ENCODE results near the gene RHBDF2. TPM values are rescaled to one million over a fixed set of nuclear protein-coding genes. Genes with fewer than 3 reads are reported as not detected.

RHBDF2 gene
- total RNA-seq (2014; rRNA removed), result 12.2 and 17.6 TPM in 2 replicates
- 6.4 TPM for polyA plus RNA-seq (2012)

DNA sequence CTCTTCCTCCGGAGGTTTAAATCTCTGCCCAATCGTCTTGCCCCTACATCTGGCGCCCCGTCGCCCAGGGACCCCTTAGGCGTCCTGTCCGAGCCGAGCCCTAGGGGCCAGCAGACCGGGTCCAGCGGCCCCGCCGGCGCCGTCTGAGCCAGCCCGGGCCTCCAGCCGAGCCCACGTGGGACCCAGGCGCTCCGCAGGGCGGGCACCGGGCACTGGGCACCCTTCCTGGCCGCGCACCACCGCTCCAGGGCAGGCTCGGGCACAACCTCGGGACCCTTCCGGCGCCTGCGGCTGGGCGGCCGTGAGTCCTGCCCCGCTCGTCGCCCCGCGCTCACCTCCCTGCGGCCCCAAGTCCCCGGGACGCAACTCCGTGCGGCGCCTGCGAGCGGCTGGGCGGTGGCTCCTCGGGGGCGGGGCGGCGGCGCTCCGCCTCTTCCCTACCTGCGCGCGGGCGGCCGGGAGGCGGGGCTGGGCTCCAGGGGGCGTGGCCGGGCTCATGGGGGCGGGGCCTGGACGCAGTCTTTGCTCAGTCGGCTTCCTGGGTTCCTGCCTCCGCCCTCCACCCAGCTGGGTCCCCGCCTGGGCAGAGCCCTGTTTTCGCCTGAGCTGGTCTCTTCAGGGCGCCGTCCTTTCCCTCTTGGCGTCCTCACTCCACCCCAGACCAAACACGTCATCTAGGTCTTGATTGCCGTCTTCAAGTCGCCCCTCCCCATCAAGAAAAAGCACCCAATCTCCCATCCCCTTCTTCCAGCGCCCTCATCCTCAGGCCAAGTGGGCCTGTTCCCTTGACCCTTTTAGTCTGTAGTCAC lies at the start of gene RHBDF2:
Gene RHBDF2 (minus strand): TSS at position 406 of the 809 bp plus-strand sequence. CDS start 19,899 bp downstream, outside the sequence.
- DNase-seq (ENCODE audit: low read depth), result peak; percentile 62

DNA sequence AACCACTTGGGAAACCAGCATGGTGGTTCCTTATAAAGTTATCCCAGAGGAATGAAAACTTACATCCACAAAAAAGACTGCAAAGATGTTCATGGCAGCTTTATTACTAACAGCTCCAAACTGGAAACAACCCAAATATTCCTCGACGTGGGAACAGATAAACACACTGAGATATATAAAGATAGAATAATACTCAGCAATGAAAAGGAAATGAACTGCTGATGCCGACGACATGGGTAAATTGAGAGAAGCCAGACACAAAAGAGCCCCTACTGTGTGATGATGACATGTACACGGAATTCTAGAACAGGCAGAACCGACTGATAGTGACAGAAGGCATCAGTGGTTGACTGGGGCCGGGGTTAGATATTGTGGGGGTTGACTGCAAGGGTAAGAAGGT lies 48.3 kb upstream of the RHBDF2 start:
- DNase-seq (ENCODE audit: low read depth), result no peak

DNA sequence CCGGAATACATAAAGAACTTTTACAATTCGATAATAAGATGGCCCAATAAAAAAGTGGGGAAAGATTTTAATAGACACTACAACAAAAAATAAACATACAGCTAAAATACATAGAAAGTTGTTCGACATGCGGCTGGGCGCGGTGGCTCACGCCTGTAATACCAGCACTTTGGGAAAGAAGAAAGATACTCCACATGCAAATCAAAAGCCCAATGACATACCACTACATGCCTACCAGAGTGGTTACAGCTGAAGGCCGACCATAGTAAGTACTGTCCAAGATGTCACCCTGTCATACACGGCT lies 47.9 kb upstream of the RHBDF2 start:
- no peak for DNase-seq (ENCODE audit: low read depth)

DNA sequence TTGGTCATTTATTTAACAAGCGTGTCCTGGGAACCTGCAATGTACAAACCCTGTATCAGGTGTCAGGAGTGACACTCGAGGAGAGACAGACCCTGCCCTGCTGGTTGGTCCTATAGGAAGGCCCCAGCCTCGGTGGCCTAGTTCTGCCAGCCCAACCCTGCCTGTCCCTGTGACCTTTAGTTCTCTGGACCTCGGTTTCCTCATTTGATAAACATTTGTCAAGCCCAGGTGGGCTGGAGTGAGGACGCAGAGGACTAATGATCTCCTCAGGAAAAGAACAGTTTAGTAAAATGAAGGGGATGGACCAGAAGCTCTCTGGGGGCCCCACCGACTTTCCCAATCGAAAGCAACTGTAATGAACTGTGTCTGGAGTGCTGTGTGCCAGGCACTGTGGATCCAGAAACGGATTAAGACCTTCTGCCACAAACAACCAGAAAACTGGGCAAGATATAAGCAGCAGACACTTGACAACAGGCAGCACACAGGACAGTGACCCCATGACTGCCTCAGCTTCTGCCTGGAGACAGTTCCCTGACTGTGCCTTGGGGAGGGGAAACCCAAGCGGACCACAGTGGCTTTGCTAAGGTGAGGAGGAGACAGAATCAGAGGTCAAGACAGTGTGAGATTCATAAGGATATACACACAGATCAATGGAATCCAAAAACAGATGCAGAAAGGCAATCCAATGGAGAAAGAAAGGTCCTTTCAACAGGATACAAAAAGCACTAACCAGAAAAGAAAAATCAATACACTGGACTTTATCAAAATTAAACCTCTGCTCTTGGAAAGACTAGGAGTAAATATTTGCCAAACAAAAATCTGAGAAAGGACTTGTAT lies 47.4 kb upstream of the RHBDF2 start:
- no peak for DNase-seq (ENCODE audit: low read depth)

DNA sequence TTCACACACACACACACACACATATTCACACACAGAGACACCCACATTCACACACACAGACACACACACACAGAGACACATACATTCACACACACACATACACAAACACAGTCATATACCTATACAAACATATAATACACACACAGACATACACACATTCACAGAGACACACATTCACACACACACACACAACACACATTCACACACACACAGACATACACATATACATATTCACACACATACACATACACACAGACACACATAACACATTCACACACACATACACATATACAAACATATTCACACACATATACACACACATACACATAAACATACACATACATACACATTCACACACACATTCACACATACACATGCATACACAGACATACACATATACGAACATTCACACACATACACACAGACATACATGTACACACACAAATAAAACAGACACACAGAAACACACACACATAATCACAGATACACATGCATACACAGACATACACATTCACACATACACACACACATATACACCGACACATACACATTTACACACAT lies 46.5 kb upstream of the RHBDF2 start:
- no peak for DNase-seq (ENCODE audit: low read depth)

DNA sequence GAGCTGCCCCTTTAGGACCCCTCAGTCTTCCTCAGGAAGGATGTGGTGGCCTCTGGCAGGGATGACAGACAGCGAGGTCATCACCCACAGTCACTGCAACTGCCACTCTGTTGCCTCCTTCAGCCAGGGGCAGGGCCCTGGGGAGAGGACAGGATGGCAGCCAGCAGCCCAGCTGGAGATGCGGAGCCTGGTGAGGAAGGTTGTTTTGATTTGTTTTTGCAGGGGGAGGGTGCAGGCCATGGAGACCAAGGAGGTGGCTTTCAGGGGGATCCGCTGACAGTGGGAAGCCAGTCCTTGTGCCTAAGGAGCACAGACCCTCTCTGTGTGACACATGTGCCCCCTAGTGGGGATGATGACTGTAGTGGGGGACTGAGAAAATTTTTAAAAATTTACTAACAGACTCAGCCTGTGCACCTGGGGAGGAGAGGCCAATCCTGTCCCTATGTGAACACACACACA lies 46.0 kb upstream of the RHBDF2 start:
- peak; percentile 70 for DNase-seq (ENCODE audit: low read depth)

DNA sequence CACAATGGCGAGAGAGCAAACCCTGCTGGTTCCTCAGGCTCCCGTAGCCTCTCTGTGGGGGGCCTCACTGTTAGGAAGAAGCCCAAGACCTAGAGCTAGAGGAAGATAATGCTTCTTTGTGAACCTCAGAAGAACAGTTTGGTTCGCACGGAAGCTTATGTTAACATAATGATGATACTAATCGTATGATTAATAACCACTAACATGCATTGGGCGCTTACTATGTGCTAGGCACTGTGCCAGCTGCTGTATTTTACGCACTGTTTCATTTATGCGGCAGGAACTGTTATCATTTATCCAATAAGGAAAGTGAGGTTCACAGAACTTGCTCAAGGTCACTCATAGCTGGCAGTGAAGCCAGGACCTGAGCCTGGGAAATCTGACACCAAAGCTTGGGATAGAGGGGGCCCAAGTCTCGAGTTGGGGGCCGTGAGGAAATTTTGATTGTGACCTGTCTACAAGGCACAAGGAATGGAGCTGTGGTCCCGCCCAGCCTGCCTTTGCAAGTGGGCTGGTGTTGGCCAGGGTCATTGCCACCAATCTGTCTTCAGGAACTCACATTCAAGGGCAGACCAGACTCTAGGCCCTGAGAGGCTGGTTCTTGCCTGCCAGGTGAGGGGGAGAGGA lies 45.4 kb upstream of the RHBDF2 start:
- peak; percentile 59 for DNase-seq (ENCODE audit: low read depth)

DNA sequence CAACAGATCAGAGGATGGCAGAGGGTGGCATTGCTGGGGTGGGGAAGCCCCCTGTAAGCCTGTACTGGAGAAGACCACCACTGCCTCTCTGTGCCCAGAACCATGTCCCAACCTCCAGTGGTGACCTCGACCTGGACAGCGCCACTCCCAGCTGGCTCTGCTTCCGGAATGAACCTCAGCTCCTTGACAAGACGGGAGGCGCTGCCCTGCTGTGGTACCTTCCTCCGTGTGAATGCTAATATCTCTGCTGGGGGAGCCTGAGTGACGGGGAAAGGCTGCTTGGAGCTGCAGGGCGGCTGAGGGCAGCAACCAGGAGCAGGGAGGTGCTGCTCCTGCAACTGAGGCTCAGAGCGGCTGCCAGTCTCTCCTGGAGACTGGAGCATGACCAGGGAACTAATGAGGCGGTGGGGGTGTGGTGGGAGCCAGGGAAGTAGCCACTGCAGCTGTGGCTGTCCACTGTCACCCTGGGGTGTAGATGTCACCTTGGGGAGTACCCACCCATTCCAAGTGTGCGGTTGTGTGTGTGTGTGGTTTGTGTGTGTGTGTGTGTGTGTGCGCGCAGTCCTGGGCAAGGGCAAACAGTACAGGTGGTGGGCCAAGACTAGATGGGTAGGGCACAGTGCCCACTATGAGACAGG lies 44.8 kb upstream of the RHBDF2 start:
- no peak for DNase-seq (ENCODE audit: low read depth)

DNA sequence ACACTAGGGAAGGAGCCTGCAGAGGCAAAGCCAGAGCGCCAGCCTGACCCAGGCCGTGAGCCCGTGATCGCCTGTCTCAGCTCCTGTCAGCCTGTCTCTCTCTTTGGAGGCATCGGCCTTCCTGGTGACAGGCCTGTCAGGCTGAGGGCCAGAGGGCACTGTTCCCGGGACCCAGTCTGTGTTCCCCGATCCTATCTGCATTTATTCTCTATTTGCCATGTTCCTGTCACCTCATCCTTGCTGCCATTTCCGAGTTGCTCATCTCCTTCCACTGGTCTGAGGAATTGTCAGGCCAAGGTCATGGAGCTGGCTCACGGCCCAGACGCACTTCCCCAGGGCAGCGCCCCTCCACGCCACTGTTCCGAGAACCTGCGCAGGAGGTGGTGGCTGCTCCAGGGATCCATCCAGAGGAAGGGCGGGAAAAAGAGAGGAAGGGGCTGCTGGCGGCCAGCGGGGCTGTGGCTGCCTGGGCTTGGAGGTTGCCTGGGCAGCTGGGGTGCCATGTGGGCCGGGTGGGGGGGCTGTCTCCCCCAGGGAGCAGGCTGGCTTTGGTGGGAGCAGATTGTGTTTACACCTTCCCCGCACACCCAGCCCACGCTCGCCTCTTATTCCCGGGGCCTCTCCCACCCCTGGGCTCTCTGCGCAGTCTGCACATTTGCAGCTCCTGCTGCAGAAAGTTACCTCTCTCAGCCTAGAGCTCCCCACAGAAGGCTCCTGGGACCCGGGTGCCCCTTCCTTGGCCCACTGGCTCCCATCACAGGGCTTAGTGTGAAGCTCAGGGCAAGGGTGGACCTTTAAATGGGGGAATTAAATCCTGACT lies 43.5 kb upstream of the RHBDF2 start:
- no peak for DNase-seq (ENCODE audit: low read depth)

DNA sequence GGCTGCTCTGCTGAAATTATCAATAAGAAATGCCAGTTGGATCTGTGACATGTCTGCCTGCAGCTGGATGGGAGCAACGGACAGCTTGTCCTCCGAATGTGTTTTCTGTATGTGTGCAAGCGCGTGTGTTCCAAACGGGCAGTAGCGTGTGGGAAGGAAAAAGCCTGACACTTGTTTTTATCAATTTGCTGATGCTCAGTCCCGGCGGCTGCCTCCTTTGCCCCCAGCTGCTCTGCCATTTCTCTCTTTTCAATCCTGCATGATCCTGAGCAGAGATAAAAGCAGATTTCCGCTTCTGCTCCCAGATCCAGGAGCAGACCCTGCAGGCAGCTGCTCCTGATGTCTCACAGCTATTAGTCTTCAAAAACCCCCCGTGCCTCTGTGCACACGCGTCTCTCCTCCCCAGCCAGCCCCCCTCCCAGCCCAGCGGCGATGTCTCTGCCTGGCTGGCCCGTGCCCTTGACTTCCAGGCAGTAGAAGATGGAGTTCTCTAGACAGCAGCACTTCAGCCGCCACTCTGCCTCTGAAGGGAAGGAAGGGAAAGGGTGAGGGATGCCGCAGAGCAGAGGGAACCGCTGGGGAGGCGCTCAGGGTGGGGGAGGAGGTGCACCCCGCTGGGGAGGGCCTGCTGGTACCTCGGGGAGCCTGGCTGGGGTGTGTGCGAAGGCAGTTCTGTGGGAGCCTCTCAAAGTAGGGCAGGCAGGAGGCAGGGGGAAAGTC lies 42.8 kb upstream of the RHBDF2 start:
- DNase-seq (ENCODE audit: low read depth), result no peak

DNA sequence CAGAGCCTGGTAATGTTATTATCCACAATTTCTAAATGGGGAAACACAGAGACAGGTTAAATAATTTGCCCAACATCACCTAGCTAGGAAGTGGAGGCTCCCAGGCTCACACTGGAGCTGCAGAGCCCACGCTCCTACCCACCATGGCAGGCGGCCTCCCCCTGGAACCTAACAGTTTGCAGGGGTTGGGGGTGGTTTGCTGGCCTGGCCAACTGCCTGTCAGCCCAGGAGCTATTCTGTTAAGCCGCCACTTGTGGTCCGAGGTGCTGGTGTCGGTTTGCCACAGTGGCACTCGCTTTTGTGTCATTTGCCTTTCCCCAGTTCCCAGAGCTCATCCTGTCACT lies 42.2 kb upstream of the RHBDF2 start:
- no peak for DNase-seq (ENCODE audit: low read depth)

DNA sequence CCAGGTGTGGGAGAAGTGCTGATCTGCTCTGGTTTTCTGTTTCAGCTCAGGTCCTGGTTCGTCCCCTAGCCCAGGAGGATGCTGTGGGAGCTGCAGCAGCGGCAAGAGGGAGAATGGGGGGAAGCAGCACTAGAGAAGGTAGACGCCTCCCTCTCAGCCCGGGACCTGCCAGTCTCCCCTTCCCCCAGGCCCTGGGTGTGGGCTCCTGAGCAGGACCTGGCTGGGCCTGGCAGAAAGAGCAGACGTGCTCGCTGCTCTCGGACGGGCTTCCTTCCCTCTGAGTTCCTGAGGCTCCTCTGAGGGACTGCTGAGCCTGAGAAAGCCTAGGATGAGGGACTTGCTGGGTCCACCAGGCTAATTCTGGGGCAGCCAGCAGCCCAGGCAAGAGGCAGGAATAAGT lies 41.8 kb upstream of the RHBDF2 start:
- no peak for DNase-seq (ENCODE audit: low read depth)

DNA sequence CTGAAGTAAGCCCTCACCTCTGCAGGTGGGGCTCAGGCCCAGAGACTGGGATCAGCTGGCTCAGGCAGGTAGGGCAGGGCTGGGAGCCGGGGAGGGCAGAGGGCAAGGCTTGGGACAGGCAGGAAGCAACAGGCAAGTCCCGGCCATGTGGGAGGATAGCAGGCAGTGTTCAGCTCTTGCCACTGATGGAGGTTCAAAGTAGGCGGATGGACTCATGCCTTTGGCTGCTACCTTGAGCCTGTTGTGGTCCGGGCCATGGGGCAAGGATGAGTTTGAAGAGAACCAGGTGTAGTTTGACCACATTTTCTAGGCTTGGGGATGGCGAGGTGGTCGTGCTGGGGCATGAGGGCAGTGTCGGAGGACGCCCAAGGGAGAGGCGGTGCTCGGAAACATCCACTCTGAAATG lies 41.3 kb upstream of the RHBDF2 start:
- no peak for DNase-seq (ENCODE audit: low read depth)

DNA sequence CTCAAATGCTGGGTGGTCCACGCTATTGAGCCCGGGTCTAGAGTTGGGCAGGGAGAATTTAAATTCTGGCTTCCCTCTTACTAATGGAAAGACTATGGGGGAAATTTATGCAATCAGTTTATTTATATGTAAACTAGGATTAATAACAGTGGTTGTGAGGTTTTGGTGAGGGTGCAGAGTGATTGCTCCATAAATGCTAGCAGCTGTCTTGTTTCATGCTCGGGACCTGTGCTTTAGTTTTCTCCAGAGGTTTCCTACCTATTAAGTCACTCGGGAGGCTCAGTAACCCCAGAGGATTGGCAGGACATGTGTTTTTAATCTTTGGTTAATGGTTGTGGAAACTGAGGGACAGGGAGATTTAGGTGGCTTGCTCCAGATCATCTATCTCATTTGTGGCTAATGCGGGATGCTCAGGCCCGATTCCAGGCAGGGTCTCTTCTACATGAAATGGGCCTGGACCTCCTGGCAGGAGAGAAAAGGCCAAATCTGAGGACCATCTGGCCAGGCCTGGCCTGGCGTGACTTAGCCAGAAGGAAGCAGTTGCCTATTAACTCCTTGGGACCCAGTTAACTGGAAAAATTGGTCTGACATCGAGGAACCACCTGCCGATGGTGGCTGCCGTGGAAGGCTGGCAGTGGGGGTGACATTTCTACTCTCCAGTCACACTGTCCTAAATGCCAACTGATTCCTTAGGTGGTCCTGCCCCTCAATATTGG lies 40.7 kb upstream of the RHBDF2 start:
- no peak for DNase-seq (ENCODE audit: low read depth)

DNA sequence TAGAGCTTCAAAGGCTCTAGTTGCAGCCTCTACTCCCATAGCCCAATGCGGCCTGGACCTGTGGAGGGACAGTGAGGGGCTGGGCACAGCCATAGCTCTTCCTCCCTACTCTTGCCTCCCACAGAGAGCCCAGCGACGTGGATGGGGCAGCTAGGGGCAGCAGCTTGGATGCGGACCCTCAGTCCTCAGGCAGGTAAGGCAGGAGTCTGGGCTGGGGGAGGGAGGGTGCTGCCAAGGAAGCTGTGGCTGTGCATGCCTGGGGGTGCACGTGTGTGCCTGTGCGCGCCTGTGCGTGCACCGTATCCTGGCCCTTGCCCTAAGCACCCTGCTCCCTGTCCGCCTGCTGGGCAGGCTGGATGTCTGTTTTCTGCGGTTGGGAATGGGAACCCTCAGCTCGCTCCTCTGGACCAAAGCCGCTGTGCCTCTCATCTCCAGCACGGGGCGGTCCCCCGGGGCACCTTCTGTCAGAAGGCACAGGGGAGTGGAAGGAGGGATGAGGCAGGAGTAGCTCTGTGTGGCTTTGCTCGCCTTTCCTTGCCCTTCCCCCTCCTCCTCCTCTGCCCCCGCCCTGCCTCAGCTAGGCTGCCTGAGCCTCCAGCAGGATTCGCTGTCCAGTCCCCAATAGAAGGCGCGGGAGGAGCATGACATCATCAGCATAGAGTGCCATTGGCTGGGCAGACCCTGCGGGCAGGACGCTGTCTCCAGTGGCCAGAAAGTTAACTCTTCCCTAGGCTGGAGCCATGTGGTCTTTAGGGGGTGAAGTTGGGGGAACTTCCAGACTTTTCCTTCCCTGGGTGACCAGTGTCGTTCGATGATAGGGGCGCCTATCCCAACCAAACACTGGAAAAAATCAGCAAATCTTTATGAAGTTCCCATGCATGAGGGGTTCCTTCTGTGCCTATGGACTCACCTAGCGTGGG lies 39.4 kb upstream of the RHBDF2 start:
- DNase-seq (ENCODE audit: low read depth), result peak; percentile 94

DNA sequence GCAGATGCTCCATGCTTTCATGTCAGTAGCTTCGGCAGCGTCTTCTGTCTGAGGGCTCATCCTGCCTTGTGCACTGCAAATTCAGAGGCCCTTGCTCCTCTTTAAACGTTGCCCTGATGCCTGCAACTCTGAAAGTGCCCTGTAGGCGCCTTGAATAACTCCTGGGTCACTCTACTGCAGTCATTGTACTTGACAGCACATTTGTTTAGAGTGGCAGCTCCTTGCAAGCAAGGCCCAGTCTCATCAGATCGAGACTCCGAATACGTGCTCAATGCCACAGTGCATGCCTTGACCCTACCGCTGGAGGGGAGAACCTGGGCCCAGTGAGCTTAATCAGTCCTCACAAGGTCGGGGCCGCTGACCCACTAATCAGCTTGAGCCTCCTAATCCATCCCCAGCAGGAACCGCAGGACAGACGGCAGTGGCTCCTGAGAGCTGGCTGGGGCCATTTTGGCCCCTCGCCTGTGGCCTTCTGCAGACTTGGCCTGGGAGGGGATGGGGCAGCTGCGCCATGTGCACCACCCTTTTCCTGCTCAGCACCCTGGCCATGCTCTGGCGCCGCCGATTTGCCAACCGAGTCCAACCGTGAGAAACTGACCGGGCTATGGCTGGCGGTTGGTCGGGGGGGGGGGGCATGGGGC lies 38.5 kb upstream of the RHBDF2 start, which contains the start of gene PRCD:
Gene PRCD (plus strand): TSS at position 414 of the 641 bp plus-strand sequence. CDS start 98 bp downstream, at position 512.
- DNase-seq (ENCODE audit: low read depth), result no peak

DNA sequence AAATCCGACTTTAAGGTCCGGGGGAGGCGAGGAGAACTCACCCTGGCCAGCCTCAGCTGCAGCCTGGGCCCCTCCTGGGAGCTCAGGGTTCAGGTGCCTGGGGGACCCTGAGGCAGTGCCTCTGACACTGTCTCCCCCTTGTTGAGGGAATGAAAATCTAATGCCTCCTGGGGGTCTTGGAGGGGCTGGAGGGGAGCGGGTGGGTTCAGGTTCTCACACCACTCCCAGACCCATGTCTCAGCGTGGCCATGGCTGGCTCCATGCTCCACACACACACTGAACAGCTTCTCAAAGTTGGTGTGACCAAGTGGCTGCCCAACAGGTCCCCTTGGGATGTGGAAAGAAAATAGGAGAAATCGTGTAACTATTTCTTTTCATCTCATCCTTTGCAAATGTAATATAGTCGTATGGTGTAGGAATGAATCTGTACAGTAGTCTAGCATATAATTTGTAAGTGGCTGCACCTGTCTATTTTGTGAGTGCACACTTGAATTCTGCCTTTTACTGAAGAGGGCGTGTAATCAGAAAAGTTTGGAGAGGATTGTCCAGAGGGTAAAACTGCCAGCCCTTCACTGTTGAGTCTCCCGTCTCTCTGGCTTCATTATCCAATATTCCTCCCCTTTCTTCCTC lies 37.8 kb upstream of the RHBDF2 start:
- DNase-seq (ENCODE audit: low read depth), result no peak
